ENCODE measurements around the gene ANK3. TPM values are rescaled to one million over a fixed set of nuclear protein-coding genes. Genes with fewer than 3 reads are reported as not detected.

ANK3 gene
- total RNA-seq, 1 experiment from 2014 or later = 29.8 TPM

GRCh38 chr10:60200682-60201053, 189.0 kb downstream of the ANK3 start:
- no TSS peak for BruUV-seq (replicated peaks)
- CTCF ChIA-PET = no interaction called here
- DNase-seq = no peak
- intact Hi-C loops (cut with micrococcal nuclease; ENCODE audit: unreplicated experiment) = loop anchor here (10.0 kb wide), 1 partner anchor 234 kb away; no protein-coding TSS in a partner anchor
- no peaks in the 10 kb centered on the region for H3K27me3 Mint-ChIP-seq (ENCODE audit: unreplicated experiment)
- no peak overlapping the region for H3K4me3 Mint-ChIP-seq (ENCODE audit: low read depth, unreplicated experiment)
- H3K27ac Mint-ChIP-seq (ENCODE audit: unreplicated experiment) = no peak overlapping the region
- H3K9me3 Mint-ChIP-seq (ENCODE audit: low read depth, unreplicated experiment) = no peaks in the 10 kb centered on the region
- no peak for TF ChIP-seq CTCF (IDR thresholded peaks at IDR 0.05; ENCODE audit: unreplicated experiment)
- H3K4me1 Mint-ChIP-seq (ENCODE audit: low read depth, unreplicated experiment) = peaks cover 12% of the 10 kb centered on the region
- no peaks in the 10 kb centered on the region for H3K36me3 Mint-ChIP-seq (ENCODE audit: insufficient read depth, unreplicated experiment)

- H3K36me3 Mint-ChIP-seq (ENCODE audit: insufficient read depth, unreplicated experiment) = no peaks in the 10 kb centered on the region
- peaks cover 12% of the 10 kb centered on the region for H3K4me1 Mint-ChIP-seq (ENCODE audit: low read depth, unreplicated experiment)
- H3K27ac Mint-ChIP-seq (ENCODE audit: unreplicated experiment) = no peak overlapping the region
- intact Hi-C loops (cut with micrococcal nuclease; ENCODE audit: unreplicated experiment) = loop anchor here (10.0 kb wide), 1 partner anchor 235 kb away; no protein-coding TSS in a partner anchor
- H3K27me3 Mint-ChIP-seq (ENCODE audit: unreplicated experiment) = no peaks in the 10 kb centered on the region
- DNase-seq = no peak
- no TSS peak for BruUV-seq (replicated peaks)
- CTCF ChIA-PET = interaction anchor here (0.7 kb wide), 1 partner anchor 1671 kb away, joined by 3 read pairs; no protein-coding TSS in a partner anchor
- H3K9me3 Mint-ChIP-seq (ENCODE audit: low read depth, unreplicated experiment) = no peaks in the 10 kb centered on the region
- no peak overlapping the region for H3K4me3 Mint-ChIP-seq (ENCODE audit: low read depth, unreplicated experiment)
- no peak for TF ChIP-seq CTCF (IDR thresholded peaks at IDR 0.05; ENCODE audit: unreplicated experiment)
Measured at GRCh38 chr10:60200012-60200681, 189.5 kb downstream of the ANK3 start.

GRCh38 chr10:60197206-60197605, 192.5 kb downstream of the ANK3 start:
- Mint-ChIP-seq H3K9me3 (ENCODE audit: low read depth, unreplicated experiment) (no peaks in the 10 kb centered on the region), H3K27ac (ENCODE audit: unreplicated experiment) (no peak overlapping the region), H3K4me3 (ENCODE audit: low read depth, unreplicated experiment) (no peak overlapping the region), H3K27me3 (ENCODE audit: unreplicated experiment) (no peaks in the 10 kb centered on the region), H3K4me1 (ENCODE audit: low read depth, unreplicated experiment) (peaks cover 12% of the 10 kb centered on the region), H3K36me3 (ENCODE audit: insufficient read depth, unreplicated experiment) (no peaks in the 10 kb centered on the region)
- no TSS peak for BruUV-seq (replicated peaks)
- no peak for TF ChIP-seq CTCF (IDR thresholded peaks at IDR 0.05; ENCODE audit: unreplicated experiment)
- CTCF ChIA-PET = interaction anchor here (1.2 to 1.5 kb wide), 2 partner anchors 10 to 57 kb away, joined by 3 to 4 read pairs; no protein-coding TSS in a partner anchor
- intact Hi-C loops (cut with micrococcal nuclease; ENCODE audit: unreplicated experiment) = no loop called here
- no peak for DNase-seq

- H3K27me3 Mint-ChIP-seq (ENCODE audit: unreplicated experiment) = no peaks in the 10 kb centered on the region
- no peak for TF ChIP-seq CTCF (IDR thresholded peaks at IDR 0.05; ENCODE audit: unreplicated experiment)
- intact Hi-C loops (cut with micrococcal nuclease; ENCODE audit: unreplicated experiment) = no loop called here
- no TSS peak for BruUV-seq (replicated peaks)
- H3K9me3 Mint-ChIP-seq (ENCODE audit: low read depth, unreplicated experiment) = no peaks in the 10 kb centered on the region
- no peaks in the 10 kb centered on the region for H3K36me3 Mint-ChIP-seq (ENCODE audit: insufficient read depth, unreplicated experiment)
- H3K27ac Mint-ChIP-seq (ENCODE audit: unreplicated experiment) = no peak overlapping the region
- H3K4me3 Mint-ChIP-seq (ENCODE audit: low read depth, unreplicated experiment) = no peak overlapping the region
- CTCF ChIA-PET = no interaction called here
- H3K4me1 Mint-ChIP-seq (ENCODE audit: low read depth, unreplicated experiment) = peaks cover 12% of the 10 kb centered on the region
- DNase-seq = no peak
Measured at GRCh38 chr10:60194421-60194820, 195.3 kb downstream of the ANK3 start.
